ENCODE data around the gene CD302. TPM values are rescaled to one million over a fixed set of nuclear protein-coding genes. Genes with fewer than 3 reads are reported as not detected.
"Not testable (repeated sequence)": the region's sequence is repeated elsewhere in the genome, so short reads cannot be mapped to it uniquely, and the experiment has no call there.

The CD302 gene
- total and polyA plus RNA-seq, 12 donors = 7.4 to 118 (median 37.4) TPM

GRCh38 chr2:159788253-159788652 lies 9.8 kb downstream of the CD302 start:
- Histone ChIP-seq H3K27ac (no peak overlapping the region), H3K36me3 (replicated peaks in 1 of 2) (no peaks in the 10 kb centered on the region), H3K4me3 (no peak overlapping the region), H3K9me3 (replicated peaks in 1 of 3) (no peaks in the 10 kb centered on the region), H3K4me1 (replicated peaks in 1 of 2) (peaks cover 8 to 41% of the 10 kb centered on the region in 2 donors), H3K27me3 (no peaks in the 10 kb centered on the region)
- WGBS, 4 donors = 93 to 100% (median 96%) methylated on average over 3 of the region's 3 CpGs
- DNase-seq = no peak
- no peak for TF ChIP-seq POLR2A (IDR thresholded peaks at IDR 0.05)
- intact Hi-C loops (cut with DNase I) = no loop called here

GRCh38 chr2:159787647-159788046 lies 10.4 kb downstream of the CD302 start:
- DNase-seq; H3K4me3 ChIP-seq; H3K27ac ChIP-seq; H3K36me3 ChIP-seq (replicated peaks in 1 of 2); intact Hi-C loops (cut with DNase I); H3K27me3 ChIP-seq; H3K9me3 ChIP-seq (replicated peaks in 1 of 3): not testable (repeated sequence)
- H3K4me1 ChIP-seq (replicated peaks in 1 of 2) = peaks cover 8 to 40% of the 10 kb centered on the region in 2 donors
- 87 to 96% (median 93%) methylated on average over 6 of the region's 6 CpGs for WGBS, 4 donors

GRCh38 chr2:159786938-159787337 lies 11.1 kb downstream of the CD302 start:
- intact Hi-C loops (cut with DNase I) = no loop called here
- TF ChIP-seq POLR2A (IDR thresholded peaks at IDR 0.05) (no peak), CTCF (IDR thresholded peaks at IDR 0.05) (no peak)
- DNase-seq = no peak
- H3K4me1 ChIP-seq (replicated peaks in 1 of 2) = peaks cover 8 to 38% of the 10 kb centered on the region in 2 donors
- no peaks in the 10 kb centered on the region for H3K9me3 ChIP-seq (replicated peaks in 1 of 3)
- no peaks in the 10 kb centered on the region for H3K27me3 ChIP-seq
- H3K4me3 ChIP-seq = no peak overlapping the region
- no peak overlapping the region for H3K27ac ChIP-seq
- 89 to 92% (median 91%) methylated on average over 2 of the region's 2 CpGs for WGBS, 4 donors
- no peaks in the 10 kb centered on the region for H3K36me3 ChIP-seq (replicated peaks in 1 of 2)

GRCh38 chr2:159785195-159785594 lies 12.8 kb downstream of the CD302 start:
- 78 to 99% (median 90%) methylated on average over 3 of the region's 3 CpGs for WGBS, 4 donors
- peaks cover 8 to 34% of the 10 kb centered on the region in 2 donors for H3K4me1 ChIP-seq (replicated peaks in 1 of 2)
- no peak overlapping the region for H3K27ac ChIP-seq
- no peaks in the 10 kb centered on the region for H3K27me3 ChIP-seq
- no peak for DNase-seq
- H3K36me3 ChIP-seq (replicated peaks in 1 of 2) = no peaks in the 10 kb centered on the region
- TF ChIP-seq CTCF (IDR thresholded peaks at IDR 0.05) = no peak
- TF ChIP-seq POLR2A (IDR thresholded peaks at IDR 0.05) = no peak
- intact Hi-C loops (cut with DNase I) = no loop called here
- H3K9me3 ChIP-seq (replicated peaks in 1 of 3) = no peaks in the 10 kb centered on the region
- H3K4me3 ChIP-seq = no peak overlapping the region

GRCh38 chr2:159784744-159785143 lies 13.3 kb downstream of the CD302 start:
- H3K4me3 ChIP-seq; H3K27me3 ChIP-seq; H3K9me3 ChIP-seq (replicated peaks in 1 of 3); intact Hi-C loops (cut with DNase I); H3K27ac ChIP-seq; H3K36me3 ChIP-seq (replicated peaks in 1 of 2): not testable (repeated sequence)
- peaks cover 8 to 31% of the 10 kb centered on the region in 2 donors for H3K4me1 ChIP-seq (replicated peaks in 1 of 2)
- peak in 3 of 7 donors; percentile 34 to 39 (median 38) for DNase-seq
- 54 to 63% (median 57%) methylated on average over 6 of the region's 6 CpGs for WGBS, 4 donors

- 25 to 40% (median 33%) methylated on average over 1 of the region's 1 CpG for WGBS, 4 donors
- no peak for TF ChIP-seq POLR2A (IDR thresholded peaks at IDR 0.05)
- TF ChIP-seq CTCF (IDR thresholded peaks at IDR 0.05) = no peak
Measured at GRCh38 chr2:159783556-159783955, 14.5 kb downstream of the CD302 start.

More at GRCh38 chr2:159783556-159783955, 14.5 kb downstream of the CD302 start:
- Histone ChIP-seq H3K4me1 (replicated peaks in 1 of 2) (peaks cover 8 to 31% of the 10 kb centered on the region in 2 donors), H3K27me3 (no peaks in the 10 kb centered on the region), H3K36me3 (replicated peaks in 1 of 2) (no peaks in the 10 kb centered on the region), H3K27ac (no peak overlapping the region), H3K4me3 (no peak overlapping the region), H3K9me3 (replicated peaks in 1 of 3) (no peaks in the 10 kb centered on the region)
- DNase-seq = no peak
- intact Hi-C loops (cut with DNase I) = no loop called here
